ENCODE data around the gene CERK.
"Not testable (repeated sequence)": the region's sequence is repeated elsewhere in the genome, so short reads cannot be mapped to it uniquely, and the experiment has no call there.

Gene CERK

GRCh38 chr22:46657996-46658947, 79.8 kb downstream of the CERK start:
- no peak for DNase-seq

DNA sequence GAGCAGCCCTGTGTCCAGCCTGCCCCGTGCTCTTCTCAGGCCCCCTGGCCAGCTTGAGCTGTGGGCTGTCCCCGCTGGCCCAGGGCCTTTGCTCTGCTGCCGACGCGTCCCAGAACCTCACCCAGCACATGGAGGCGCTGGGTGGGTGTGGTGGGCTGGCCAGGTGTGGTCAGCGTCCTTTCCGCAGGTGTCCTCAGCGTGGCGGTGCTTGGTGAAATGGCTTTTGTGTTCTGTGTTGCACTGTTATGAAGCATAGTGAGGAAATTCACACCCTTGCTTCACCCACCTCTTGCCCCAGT, 80.4 kb downstream of the CERK start:
- no peak for DNase-seq

DNA sequence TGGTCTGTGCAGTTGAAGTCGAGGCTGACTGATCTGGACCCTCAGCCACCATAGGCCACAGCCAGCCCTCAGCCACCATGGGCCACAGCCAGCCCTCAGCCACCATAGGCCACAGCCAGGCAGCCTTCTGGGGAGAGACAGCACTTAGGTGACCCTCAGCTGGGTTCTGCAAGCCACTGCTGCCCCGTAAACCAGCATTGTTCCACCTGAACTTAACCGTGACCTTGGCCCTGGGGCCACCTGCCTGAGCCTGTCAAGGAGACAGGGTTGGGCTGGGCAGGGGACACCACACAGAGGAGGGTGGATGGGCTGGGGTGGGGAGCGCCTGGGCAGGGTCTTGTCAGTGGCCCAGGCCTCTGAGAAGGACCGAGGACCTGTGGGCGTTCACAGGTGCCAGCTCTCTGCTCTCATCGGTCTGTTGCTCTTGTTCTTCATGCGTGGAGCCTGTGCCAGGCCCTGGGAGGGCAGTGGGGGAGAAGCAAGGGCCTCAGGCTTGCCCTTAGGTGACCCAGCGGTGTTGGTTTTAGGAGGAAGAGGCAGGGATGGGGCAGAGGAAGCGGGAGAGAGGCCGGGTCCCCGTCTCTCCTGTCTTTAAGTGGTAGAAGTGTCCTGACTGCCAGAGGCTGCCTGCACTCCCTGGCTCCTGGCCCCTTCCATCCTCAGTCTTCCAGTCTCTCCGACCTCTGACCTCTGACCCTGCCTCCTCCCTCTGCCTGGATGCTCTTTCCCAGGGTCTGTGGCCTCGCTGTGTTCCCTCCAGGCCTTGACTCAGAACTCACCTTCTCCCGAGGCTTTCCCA, 81.0 kb downstream of the CERK start:
- no peak for DNase-seq

DNA sequence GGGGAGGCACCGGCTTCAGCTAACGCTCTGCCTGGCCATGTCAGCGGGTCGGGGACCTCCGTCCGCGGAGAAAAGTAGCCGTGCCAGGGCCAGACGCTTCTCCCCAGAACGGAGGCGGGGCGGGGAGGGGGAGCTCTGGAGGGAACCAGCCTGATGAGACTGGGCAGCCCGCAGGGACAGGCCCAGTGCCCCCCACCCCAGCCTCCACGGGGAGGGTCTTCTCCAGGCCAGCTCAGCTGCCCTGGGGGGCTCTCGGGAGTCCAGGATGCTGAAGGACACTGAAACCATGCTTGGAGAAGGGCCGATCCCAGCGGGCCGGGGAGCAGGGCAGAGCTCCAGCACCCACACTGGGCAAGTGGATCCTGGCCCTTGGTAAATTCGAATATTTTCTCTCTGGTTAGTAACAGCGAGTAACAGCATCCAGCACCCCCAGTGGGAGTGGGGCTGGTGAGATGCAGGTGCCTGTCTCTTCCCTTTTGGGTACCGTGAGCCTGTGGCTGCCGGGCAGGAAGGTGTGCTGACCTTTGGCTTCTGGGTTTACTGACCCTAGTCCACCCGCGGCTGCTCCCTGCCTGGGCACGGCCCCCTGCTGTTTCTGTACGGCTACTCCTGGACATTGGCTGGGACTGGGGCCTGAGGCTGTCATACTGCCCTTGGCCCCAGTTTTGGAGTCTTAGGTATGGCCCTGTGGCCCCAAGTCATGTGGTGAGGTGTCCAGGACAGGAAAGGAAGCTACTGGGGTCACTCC, 82.0 kb downstream of the CERK start:
- DNase-seq, result no peak

GRCh38 chr22:46654927-46655595, 83.0 kb downstream of the CERK start:
- no peak for DNase-seq

DNA sequence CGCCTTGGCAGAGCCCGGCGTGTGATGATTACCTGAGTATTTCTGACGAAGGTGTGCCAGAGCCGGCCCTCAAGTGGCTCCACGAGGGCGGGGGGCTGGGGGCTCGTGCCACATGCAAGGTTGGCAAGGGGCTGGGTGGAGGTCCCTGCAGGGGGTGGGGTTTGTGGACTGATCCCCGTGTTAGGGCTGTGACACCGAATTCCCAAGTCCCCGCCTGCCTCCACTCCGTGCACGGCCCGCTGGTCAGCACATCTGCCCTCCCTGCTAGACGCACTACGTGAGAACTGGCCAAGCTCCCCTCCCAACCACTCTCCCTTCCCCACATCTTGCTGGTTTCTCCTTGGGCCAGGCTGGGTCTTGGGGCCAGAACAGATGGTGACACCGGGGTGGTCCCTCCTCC, 83.6 kb downstream of the CERK start:
- no peak for DNase-seq

DNA sequence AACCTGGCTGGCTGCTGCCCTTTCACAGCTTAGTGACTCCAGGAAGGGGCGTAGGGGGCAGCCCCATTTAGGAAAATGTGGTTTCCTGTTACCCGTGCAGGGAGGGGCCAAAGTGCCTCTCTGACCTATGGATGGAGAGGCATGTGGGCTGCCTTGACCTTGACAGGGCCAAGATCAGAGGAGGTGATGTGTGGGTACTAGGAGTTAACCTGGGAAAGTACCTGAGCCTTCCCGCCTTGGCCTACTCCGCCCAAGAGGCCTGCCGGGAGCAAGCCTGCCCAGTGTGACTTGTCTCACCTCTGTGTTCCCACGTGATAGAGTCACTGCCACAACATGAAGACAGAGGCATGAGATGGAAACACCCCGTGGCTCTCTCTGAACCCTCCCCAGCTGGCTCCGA, 84.5 kb downstream of the CERK start:
- no peak for DNase-seq

GRCh38 chr22:46652847-46653331, 85.2 kb downstream of the CERK start:
- DNase-seq, result peak; percentile 63

- no peak for DNase-seq
Observed at GRCh38 chr22:46652081-46652846, 85.8 kb downstream of the CERK start.

DNA sequence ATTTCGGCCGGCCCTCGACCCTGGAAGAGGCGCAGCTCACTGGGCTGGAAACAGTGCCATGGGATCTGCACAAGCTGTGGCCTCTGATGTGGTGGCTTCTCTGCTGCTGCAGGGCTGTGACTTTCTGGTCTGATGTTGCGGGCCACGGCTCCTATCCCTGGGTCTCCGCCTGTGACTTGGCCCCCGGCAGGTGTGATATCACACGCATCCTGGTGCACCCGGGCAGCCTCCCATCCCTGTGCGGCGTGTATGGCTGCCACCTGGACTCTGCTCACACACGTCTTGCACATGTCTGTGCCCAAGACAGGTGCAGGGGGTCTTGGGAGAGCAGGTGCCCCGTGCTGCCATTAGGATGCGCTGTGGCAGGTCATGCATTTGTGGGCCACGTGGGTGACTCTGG, 86.7 kb downstream of the CERK start:
- no peak for DNase-seq

DNA sequence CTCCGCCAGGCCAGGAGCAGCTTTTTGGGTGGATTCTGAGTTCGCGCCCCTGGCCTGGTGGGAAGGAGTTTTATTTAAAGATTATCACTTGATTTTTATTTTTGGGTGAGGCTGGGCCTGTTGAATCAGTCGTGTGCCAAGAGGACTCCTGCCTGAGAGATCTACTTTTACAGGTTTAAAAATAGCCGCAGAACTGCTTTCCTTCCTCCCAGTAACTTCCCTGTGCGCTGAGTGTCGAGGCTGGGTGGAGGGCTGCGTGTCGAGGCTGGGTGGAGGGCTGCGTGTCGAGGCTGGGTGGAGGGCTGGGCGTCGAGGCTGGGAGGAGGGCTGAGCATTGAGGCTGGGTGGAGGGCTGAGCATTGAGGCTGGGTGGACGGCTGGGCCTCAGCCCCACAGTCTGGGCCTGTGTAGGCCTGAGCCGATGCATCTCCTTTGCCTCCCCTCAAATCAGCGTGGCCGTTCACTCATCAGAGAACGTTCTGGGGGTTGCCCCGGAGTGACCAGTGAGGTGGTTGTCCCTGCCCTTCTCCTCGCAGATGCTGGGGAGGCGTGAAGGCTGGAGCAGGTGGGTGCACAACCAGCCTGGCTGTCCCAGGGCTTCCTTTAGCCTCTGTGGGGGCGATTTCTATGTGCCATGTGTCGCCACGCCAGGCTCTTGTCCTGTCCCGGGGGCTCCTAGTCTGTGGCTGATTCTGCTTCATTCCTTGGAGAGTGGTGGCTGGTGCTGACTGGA, 87.8 kb downstream of the CERK start:
- DNase-seq, result no peak

- DNase-seq, result peak; percentile 79
Observed at GRCh38 chr22:46649141-46650077, 88.6 kb downstream of the CERK start.

GRCh38 chr22:46648225-46648820, 89.7 kb downstream of the CERK start:
- DNase-seq, result not testable (repeated sequence)

DNA sequence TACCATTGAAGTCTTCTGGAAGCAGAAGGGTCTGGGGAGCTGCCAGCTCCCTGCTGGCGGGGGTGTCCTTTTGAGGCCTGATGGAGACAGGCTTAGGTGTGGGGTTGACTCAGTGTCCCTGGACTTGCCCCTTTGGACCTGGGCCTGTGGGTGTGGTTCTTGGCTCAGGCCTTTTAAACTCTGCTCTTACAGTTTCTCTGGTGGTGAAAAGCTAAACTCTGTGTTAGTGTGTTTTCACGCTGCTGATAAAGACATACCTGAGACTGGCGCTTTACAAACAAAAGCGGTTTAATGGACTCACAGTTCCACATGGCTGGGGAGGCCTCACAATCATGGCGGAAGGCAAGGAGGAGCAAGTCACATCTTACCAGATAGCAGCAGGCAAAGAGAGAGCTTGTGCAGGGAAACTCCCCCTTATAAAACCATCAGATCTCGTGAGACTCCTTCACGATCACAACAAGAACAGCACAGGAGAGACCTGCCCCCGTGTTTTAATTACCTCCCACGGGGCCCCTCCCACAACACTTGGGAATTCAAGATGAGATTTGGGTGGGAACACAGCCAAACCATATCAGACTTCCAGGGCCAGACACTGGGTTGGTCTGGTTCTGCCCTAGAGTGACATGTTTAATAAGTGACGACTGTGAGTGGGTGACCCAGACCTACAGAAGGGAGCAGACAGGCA, 91.4 kb downstream of the CERK start:
- DNase-seq, result no peak

GRCh38 chr22:46642840-46643480, 95.1 kb downstream of the CERK start:
- not testable (repeated sequence) for DNase-seq

- no peak for DNase-seq
Observed at GRCh38 chr22:46641811-46642266, 96.2 kb downstream of the CERK start.

- no peak for DNase-seq
Observed at GRCh38 chr22:46640293-46641055, 97.6 kb downstream of the CERK start.

Data from DMS153 (cell line).